ENCODE data around the gene CHRNA3.

DNA sequence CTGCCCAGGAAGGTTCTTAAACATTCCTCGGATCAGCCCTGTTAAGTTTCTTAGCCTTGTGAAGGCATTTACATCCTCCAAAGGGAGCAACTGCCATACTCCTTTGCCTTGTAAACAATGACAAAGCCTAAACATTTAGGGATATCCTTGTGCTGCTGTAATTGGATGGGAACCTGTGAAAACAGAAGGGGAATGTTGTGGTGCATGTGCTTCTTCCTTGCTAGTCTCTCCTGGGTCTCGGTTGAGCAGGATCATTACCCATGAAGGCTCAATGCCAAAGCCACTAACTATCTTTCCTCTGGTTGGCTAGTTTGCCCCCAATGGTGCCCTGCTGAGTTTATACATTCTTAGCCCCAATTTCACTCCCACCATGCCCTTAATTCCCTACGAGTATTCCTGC is 17.3 kb downstream of the CHRNA3 start:
- TF ChIP-seq POLR2A (IDR thresholded peaks at IDR 0.05), result no peak
- TF ChIP-seq, protein P1, sequence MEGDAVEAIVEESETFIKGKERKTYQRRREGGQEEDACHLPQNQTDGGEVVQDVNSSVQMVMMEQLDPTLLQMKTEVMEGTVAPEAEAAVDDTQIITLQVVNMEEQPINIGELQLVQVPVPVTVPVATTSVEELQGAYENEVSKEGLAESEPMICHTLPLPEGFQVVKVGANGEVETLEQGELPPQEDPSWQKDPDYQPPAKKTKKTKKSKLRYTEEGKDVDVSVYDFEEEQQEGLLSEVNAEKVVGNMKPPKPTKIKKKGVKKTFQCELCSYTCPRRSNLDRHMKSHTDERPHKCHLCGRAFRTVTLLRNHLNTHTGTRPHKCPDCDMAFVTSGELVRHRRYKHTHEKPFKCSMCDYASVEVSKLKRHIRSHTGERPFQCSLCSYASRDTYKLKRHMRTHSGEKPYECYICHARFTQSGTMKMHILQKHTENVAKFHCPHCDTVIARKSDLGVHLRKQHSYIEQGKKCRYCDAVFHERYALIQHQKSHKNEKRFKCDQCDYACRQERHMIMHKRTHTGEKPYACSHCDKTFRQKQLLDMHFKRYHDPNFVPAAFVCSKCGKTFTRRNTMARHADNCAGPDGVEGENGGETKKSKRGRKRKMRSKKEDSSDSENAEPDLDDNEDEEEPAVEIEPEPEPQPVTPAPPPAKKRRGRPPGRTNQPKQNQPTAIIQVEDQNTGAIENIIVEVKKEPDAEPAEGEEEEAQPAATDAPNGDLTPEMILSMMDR (IDR thresholded peaks at IDR 0.05), result no peak

Measured in prostate gland (tissue), 2 donors.